HepG2 (cell line): ENCODE results near the gene TMX4. TPM values are rescaled to one million over a fixed set of nuclear protein-coding genes. Genes with fewer than 3 reads are reported as not detected.

Source experiments
- CAMTA2 ChIP-seq: sonication (generic); formaldehyde crosslinking; IDR thresholded peaks from 2 replicates; pipeline ENCODE4 v1.4.0; 2020; ENCODE audit warnings: mild to moderate bottlenecking, missing genetic modification reagents, borderline replicate concordance
- CBX1 ChIP-seq: IDR thresholded peaks from one replicate; pipeline ENCODE4 v1.6.1; 2016; ENCODE audit warnings: antibody characterized with exemption, low read depth
- CCDC6 ChIP-seq: sonication (generic); formaldehyde crosslinking; IDR thresholded peaks from 2 replicates; pipeline ENCODE4 v1.8.1; 2022; ENCODE audit warnings: mild to moderate bottlenecking, missing genetic modification reagents, moderate library complexity
- EP300 ChIP-seq, 3 experiments: sonication (generic) in 1 of 3; formaldehyde crosslinking in 1 of 3; IDR thresholded peaks; 2 replicates each; pipeline versions ENCODE4 v1.5.1 to v1.6.1; 2011 to 2020; ENCODE audit warnings: low read depth in 2 of 3, low read length in 2 of 3, borderline replicate concordance in 1 of 3, improper control_type of control experiment in 1 of 3, mild to moderate bottlenecking in 1 of 3, missing genetic modification reagents in 1 of 3, moderate library complexity in 1 of 3
- FLYWCH1 ChIP-seq: sonication (generic); formaldehyde crosslinking; IDR thresholded peaks from 2 replicates; pipeline ENCODE4 v1.8.1; 2023; ENCODE audit warnings: mild to moderate bottlenecking, missing genetic modification reagents
- FOXA3 ChIP-seq: IDR thresholded peaks from 2 replicates; pipeline ENCODE4 v1.6.1; 2016; ENCODE audit warnings: missing genetic modification reagents, missing compliant biosample characterization
- HDAC6 ChIP-seq: fragments of 200-600 bp; sonication (generic); IDR thresholded peaks from 2 replicates; pipeline ENCODE4 v1.7.0; 2017; ENCODE audit warnings: mild to moderate bottlenecking, antibody characterized with exemption, low read length, low read depth
- MTA3 ChIP-seq: sonication (generic); formaldehyde crosslinking; IDR thresholded peaks from 2 replicates; pipeline ENCODE4 v1.4.0; 2020; ENCODE audit warnings: missing genetic modification reagents
- NFYC ChIP-seq: IDR thresholded peaks from 2 replicates; pipeline ENCODE4 v1.6.1; 2016; ENCODE audit warnings: missing genetic modification reagents, missing compliant biosample characterization
- PCBP2 ChIP-seq: fragments of 200-400 bp; formaldehyde crosslinking; optimal IDR thresholded peaks from 2 replicates; pipeline ENCODE3; 2018; ENCODE audit warnings: low read length, low read depth; ENCODE audit not compliant: poor library complexity, severe bottlenecking
- PRPF4 ChIP-seq: fragments of 200-400 bp; formaldehyde crosslinking; IDR thresholded peaks from 2 replicates; pipeline ENCODE4 v1.6.1; 2016; ENCODE audit warnings: low read length, low read depth; ENCODE audit not compliant: poor library complexity, severe bottlenecking
- SMYD3 ChIP-seq: sonication (generic); formaldehyde crosslinking; IDR thresholded peaks from 2 replicates; pipeline ENCODE4 v1.8.1; 2023; ENCODE audit warnings: mild to moderate bottlenecking, missing genetic modification reagents
- TSC22D2 ChIP-seq: sonication (generic); formaldehyde crosslinking; IDR thresholded peaks from 2 replicates; pipeline ENCODE4 v1.5.1; 2020; ENCODE audit warnings: missing genetic modification reagents, mild to moderate bottlenecking, borderline replicate concordance
- ZBTB8A ChIP-seq: sonication (generic); formaldehyde crosslinking; IDR thresholded peaks from 2 replicates; pipeline ENCODE4 v1.4.0; 2020; ENCODE audit warnings: mild to moderate bottlenecking, low read depth, missing genetic modification reagents, borderline replicate concordance
- ZFP37 ChIP-seq: sonication (generic); formaldehyde crosslinking; IDR thresholded peaks from 2 replicates; pipeline ENCODE4 v1.4.0; 2020; ENCODE audit warnings: missing genetic modification reagents, borderline replicate concordance
- ZKSCAN8 ChIP-seq: IDR thresholded peaks from 2 replicates; pipeline ENCODE4 v1.6.1; 2016; ENCODE audit warnings: borderline replicate concordance, missing genetic modification reagents, missing compliant biosample characterization
- ZNF232 ChIP-seq: sonication (generic); formaldehyde crosslinking; IDR thresholded peaks from 2 replicates; pipeline ENCODE4 v1.4.0; 2020; ENCODE audit warnings: missing genetic modification reagents, borderline replicate concordance
- ZNF749 ChIP-seq: sonication (generic); formaldehyde crosslinking; IDR thresholded peaks from 2 replicates; pipeline ENCODE4 v1.8.0; 2022; ENCODE audit warnings: mild to moderate bottlenecking, missing genetic modification reagents, moderate library complexity, borderline replicate concordance
- ZNF775 ChIP-seq: sonication (generic); formaldehyde crosslinking; IDR thresholded peaks from 2 replicates; pipeline ENCODE4 v1.4.0; 2020; ENCODE audit warnings: missing genetic modification reagents, mild to moderate bottlenecking, moderate library complexity, borderline replicate concordance
- polyA plus RNA-seq, 8 experiments: library from polyadenylated mRNA; depleted of rRNA in 3 of 8; stranded (reverse) in 7 of 8; unstranded in 1 of 8; fragments of >200 nt; fragmentation: Illumina TruSeq in 4 of 8; extraction: Trizol in 4 of 8; gene quantifications; 2 replicates each; pipeline versions ENCODE4 v1.2.1 to v1.2.3, GENCODE V29; 2011 to 2016; ENCODE audit warnings: low read depth in 4 of 8, missing spikeins in 1 of 8, mixed read lengths in 1 of 8; ENCODE audit not compliant: insufficient read depth in 1 of 8
- total RNA-seq, 5 experiments: library from RNA; depleted of rRNA; stranded (reverse); fragments of >200 nt; fragmentation: Illumina TruSeq; extraction: Trizol; gene quantifications; 2 replicates each; pipeline ENCODE4 v1.2.3, GENCODE V29; 2016; ENCODE audit warnings: low read depth in 1 of 5
- TF ChIP-seq, protein P1 (sequence below): sonication (generic); formaldehyde crosslinking; IDR thresholded peaks from 2 replicates; pipeline ENCODE4 v1.4.0; 2020; ENCODE audit warnings: missing genetic modification reagents
- TF ChIP-seq, protein P2 (sequence below): sonication (generic); formaldehyde crosslinking; IDR thresholded peaks from 2 replicates; pipeline ENCODE4 v1.4.0; 2020; ENCODE audit warnings: missing genetic modification reagents, mild to moderate bottlenecking, borderline replicate concordance
- TF ChIP-seq, protein P3 (sequence below): sonication (generic); formaldehyde crosslinking; IDR thresholded peaks from 2 replicates; pipeline ENCODE4 v1.5.0; 2020; ENCODE audit warnings: missing genetic modification reagents, mild to moderate bottlenecking, borderline replicate concordance

TMX4 gene
- total and polyA plus RNA-seq, 2 of the 13 experiments (the other 11 are each of a cell fraction or from before 2014, with no cell fraction given): 7.6 to 21.4 TPM

DNA sequence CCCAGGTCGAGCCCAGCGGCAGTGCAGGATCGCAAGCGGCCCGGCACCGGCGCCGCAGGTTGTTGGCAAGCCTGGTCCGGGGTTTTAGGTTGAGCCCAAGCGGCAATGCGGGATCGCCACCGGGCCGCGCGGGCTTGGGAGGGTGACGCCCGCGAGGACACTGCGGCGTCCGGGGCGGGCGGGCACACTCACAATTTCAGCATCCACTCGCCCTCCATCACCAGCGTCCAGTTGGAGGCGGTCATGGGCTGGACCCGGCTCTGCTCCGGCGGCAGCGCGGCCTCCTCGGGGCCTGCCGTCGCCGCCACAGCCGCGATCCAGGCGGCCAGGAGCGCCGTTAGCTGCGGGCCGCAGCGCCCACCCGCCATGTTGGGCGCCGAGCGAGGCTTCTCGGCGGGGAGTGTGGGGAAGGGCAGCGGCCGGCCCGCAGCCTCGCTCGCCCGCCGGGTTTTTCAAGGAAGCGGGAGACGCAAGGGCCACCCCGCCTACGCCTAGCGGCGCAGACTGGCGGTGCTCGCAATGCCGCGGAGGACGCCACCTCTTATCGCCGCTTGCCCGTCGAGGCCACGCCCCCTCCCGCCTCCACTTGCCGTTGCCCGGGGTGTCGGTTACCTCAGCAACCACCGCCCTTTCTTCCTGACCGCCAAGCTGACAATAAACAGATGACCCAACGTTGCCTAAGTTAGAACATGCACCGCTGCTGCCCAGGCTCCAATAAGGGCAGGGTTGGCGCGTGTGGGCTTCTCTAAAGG, at the start of gene TMX4 (continued):
- TF ChIP-seq, protein P1, sequence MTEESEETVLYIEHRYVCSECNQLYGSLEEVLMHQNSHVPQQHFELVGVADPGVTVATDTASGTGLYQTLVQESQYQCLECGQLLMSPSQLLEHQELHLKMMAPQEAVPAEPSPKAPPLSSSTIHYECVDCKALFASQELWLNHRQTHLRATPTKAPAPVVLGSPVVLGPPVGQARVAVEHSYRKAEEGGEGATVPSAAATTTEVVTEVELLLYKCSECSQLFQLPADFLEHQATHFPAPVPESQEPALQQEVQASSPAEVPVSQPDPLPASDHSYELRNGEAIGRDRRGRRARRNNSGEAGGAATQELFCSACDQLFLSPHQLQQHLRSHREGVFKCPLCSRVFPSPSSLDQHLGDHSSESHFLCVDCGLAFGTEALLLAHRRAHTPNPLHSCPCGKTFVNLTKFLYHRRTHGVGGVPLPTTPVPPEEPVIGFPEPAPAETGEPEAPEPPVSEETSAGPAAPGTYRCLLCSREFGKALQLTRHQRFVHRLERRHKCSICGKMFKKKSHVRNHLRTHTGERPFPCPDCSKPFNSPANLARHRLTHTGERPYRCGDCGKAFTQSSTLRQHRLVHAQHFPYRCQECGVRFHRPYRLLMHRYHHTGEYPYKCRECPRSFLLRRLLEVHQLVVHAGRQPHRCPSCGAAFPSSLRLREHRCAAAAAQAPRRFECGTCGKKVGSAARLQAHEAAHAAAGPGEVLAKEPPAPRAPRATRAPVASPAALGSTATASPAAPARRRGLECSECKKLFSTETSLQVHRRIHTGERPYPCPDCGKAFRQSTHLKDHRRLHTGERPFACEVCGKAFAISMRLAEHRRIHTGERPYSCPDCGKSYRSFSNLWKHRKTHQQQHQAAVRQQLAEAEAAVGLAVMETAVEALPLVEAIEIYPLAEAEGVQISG: peak; percentile 90
- TF ChIP-seq NFYC (CRISPR knock-in tag) (no peak; the same call in 1 of the 2 replicates), ZFP37 (CRISPR knock-in tag) (peak; percentile 86), EP300 (IDR thresholded peaks at IDR 0.05; ENCODE audit: low read depth in 2 of 2, low read length in 2 of 2) (peak; percentile 32 to 85; a peak in 3 of 4 replicates), EP300 (CRISPR knock-in tag; IDR thresholded peaks at IDR 0.05; ENCODE audit: borderline replicate concordance) (0 out of 2 replicates have a peak, but pooled peaks have one; percentile 11), ZNF749 (CRISPR knock-in tag) (peak; percentile 85; the same call in 1 of the 2 replicates), CBX1 (peak; percentile 49), HDAC6 (no peak), CAMTA2 (peak; percentile 98; the same call in 1 of the 2 replicates), PCBP2 (no peak), ZKSCAN8 (0 out of 2 replicates have a peak, but pooled peaks have one; percentile 35), ZNF775 (CRISPR knock-in tag) (0 out of 2 replicates have a peak, but pooled peaks have one; percentile 20), FLYWCH1 (peak; percentile 73; the same call in 1 of the 2 replicates), ZBTB8A (CRISPR knock-in tag) (peak; percentile 93; the same call in 1 of the 2 replicates), TSC22D2 (CRISPR knock-in tag) (peak; percentile 79; the same call in 1 of the 2 replicates), ZNF232 (peak; percentile 94), CCDC6 (CRISPR knock-in tag) (peak; percentile 99), MTA3 (CRISPR knock-in tag) (no peak), FOXA3 (CRISPR knock-in tag) (peak; percentile 56), SMYD3 (CRISPR knock-in tag) (no peak), PRPF4 (no peak)
- TF ChIP-seq, protein P2, sequence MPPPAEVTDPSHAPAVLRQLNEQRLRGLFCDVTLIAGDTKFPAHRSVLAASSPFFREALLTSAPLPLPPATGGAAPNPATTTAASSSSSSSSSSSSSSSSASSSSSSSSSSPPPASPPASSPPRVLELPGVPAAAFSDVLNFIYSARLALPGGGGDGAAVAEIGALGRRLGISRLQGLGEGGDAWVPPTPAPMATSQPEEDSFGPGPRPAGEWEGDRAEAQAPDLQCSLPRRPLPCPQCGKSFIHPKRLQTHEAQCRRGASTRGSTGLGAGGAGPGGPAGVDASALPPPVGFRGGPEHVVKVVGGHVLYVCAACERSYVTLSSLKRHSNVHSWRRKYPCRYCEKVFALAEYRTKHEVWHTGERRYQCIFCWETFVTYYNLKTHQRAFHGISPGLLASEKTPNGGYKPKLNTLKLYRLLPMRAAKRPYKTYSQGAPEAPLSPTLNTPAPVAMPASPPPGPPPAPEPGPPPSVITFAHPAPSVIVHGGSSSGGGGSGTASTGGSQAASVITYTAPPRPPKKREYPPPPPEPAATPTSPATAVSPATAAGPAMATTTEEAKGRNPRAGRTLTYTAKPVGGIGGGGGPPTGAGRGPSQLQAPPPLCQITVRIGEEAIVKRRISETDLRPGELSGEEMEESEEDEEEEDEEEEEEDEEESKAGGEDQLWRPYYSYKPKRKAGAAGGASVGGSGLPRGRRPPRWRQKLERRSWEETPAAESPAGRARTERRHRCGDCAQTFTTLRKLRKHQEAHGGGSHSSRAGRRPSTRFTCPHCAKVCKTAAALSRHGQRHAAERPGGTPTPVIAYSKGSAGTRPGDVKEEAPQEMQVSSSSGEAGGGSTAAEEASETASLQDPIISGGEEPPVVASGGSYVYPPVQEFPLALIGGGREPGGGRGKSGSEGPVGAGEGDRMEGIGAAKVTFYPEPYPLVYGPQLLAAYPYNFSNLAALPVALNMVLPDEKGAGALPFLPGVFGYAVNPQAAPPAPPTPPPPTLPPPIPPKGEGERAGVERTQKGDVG (CRISPR knock-in tag): peak; percentile 68; the same call in 1 of the 2 replicates
- TF ChIP-seq, protein P3, sequence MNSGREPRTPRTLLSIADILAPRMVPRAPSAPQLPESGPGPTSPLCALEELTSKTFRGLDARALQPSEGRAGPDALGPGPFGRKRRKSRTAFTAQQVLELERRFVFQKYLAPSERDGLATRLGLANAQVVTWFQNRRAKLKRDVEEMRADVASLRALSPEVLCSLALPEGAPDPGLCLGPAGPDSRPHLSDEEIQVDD (CRISPR knock-in tag): peak; percentile 97; the same call in 1 of the 2 replicates
